Adrenal gland (tissue), 12 donors: ENCODE data around the gene GLOD5. TPM values are rescaled to one million over a fixed set of nuclear protein-coding genes. Genes with fewer than 3 reads are reported as not detected.

Source experiments
- DNase-seq, 7 donors: peaks; one replicate each; pipeline ENCODE4 v3.0.0-alpha.2; 2019 to 2020
- H3K27ac ChIP-seq, 5 donors: fragments of 200-600 bp; sonication (generic) in 4 of 5; 1 replicate in 3 of 5; 2 replicates in 2 of 5; pipeline versions ENCODE4 v1.5.1 to v1.8.0; 2016 to 2020; ENCODE audit warnings: mild to moderate bottlenecking in 1 of 5
- H3K27me3 ChIP-seq: fragments of 200-600 bp; 2 replicates; pipeline ENCODE4 v1.8.0; 2021
- H3K36me3 ChIP-seq, 2 donors: fragments of 200-600 bp; replicated peaks in 1 of 2; 1 replicate in 1 of 2; 2 replicates in 1 of 2; pipeline versions ENCODE4 v1.5.1 to v1.8.0; 2018 to 2022
- H3K4me1 ChIP-seq, 2 donors: fragments of 200-600 bp; replicated peaks in 1 of 2; 1 replicate in 1 of 2; 2 replicates in 1 of 2; pipeline versions ENCODE4 v1.5.1 to v1.8.0; 2018 to 2021
- H3K4me3 ChIP-seq, 4 donors: fragments of 200-600 bp; sonication (generic) in 3 of 4; one replicate each; pipeline ENCODE4 v1.5.1; 2016 to 2018
- H3K9me3 ChIP-seq, 3 donors: fragments of 200-600 bp; sonication (generic) in 1 of 3; replicated peaks in 1 of 3; 1 replicate in 2 of 3; 2 replicates in 1 of 3; pipeline versions ENCODE4 v1.5.1 to v1.8.0; 2016 to 2021
- CTCF ChIP-seq, 6 experiments: fragments of 450-650 bp in 4 of 6; fragments of 200-600 bp in 2 of 6; sonication (generic) in 1 of 6; IDR thresholded peaks; 1 replicate in 5 of 6; 2 replicates in 1 of 6; pipeline versions ENCODE4 v1.5.1 to v1.8.0; 2016 to 2021; ENCODE audit warnings: antibody characterized with exemption in 6 of 6, mild to moderate bottlenecking in 2 of 6, moderate library complexity in 1 of 6
- POLR2A ChIP-seq, 2 donors: fragments of 450-650 bp; IDR thresholded peaks; one replicate each; pipeline ENCODE4 v1.6.1; 2017; ENCODE audit warnings: antibody characterized with exemption in 2 of 2, mild to moderate bottlenecking in 2 of 2, moderate library complexity in 1 of 2
- WGBS, 4 donors: extraction: QIAGEN DNeasy Blood & Tissue Kit in 2 of 4; methylation state at CpG; one replicate each; pipeline versions ENCODE4 v1.1.5 to v1.1.7; 2013 to 2017; 5-methylcytosine and 5-hydroxymethylcytosine counted together
- intact Hi-C, 2 donors: fragments of 100-400 bp; cut with DNase I; formaldehyde crosslinking; loops; one replicate each; pipeline versions ENCODE4 v1.14.1 to v1.15.0; 2022 to 2023
- polyA plus RNA-seq, 3 donors: library from polyadenylated mRNA; stranded (reverse); fragments of 200-250 nt in 2 of 3; fragments of 350-450 nt in 1 of 3; fragmentation: Illumina TruSeq in 1 of 3; extraction: RNeasy Lipid Tissue Mini Kit (QIAGEN cat#74804) in 1 of 3; gene quantifications; one replicate each; pipeline ENCODE4 v1.2.3, GENCODE V29; 2013 to 2014
- total RNA-seq, 9 donors: library from RNA; depleted of rRNA in 4 of 9; stranded (reverse); fragments of >200 nt in 4 of 9; fragments of 120-200 nt in 1 of 9; fragmentation: NEBNext Ultra II Directional in 1 of 9; extraction: Animal tissue kit (Norgen Biotek cat#: 25700) in 1 of 9; gene quantifications; one replicate each; pipeline versions ENCODE4 v1.1.0 to v1.2.4, GENCODE V29; 2013 to 2023
- donor health status: healthy with polysubstance abuse.
- donor health status: Bipolar disorder and iron deficiency.
- donor health status: DM: yes; HTN: yes; CAD: no.
- donor health status: DM: no; HTN: no; CAD: no.
- donor health status: DM: no; HTN: no; CAD: no.
- donor health status: DM: yes; HTN: yes; CAD: no.

Gene GLOD5
- total and polyA plus RNA-seq, 12 donors, result 0.94 TPM; not detected in 11

- no peak overlapping the region for H3K4me3 ChIP-seq
- no peaks in the 10 kb centered on the region for H3K9me3 ChIP-seq
- 72 to 86% (median 79%) methylated on average over 7 of the region's 7 CpGs for WGBS, 4 donors
- H3K4me1 ChIP-seq, result no peaks in the 10 kb centered on the region
- no peak overlapping the region for H3K27ac ChIP-seq
- no peaks in the 10 kb centered on the region for H3K36me3 ChIP-seq
- intact Hi-C loops, result no loop called here
- no peak for DNase-seq
- peaks cover 13% of the 10 kb centered on the region for H3K27me3 ChIP-seq
- no peak for TF ChIP-seq CTCF (IDR thresholded peaks at IDR 0.05)
- TF ChIP-seq POLR2A (IDR thresholded peaks at IDR 0.05), result no peak
Measured at GRCh38 chrX:48779399-48779798, 17.9 kb downstream of the GLOD5 start.

GRCh38 chrX:48781705-48782104 lies 20.2 kb downstream of the GLOD5 start:
- intact Hi-C loops, result no loop called here
- TF ChIP-seq CTCF (IDR thresholded peaks at IDR 0.05) (no peak), POLR2A (IDR thresholded peaks at IDR 0.05) (no peak)

GRCh38 chrX:48782216-48782615 lies 20.7 kb downstream of the GLOD5 start:
- intact Hi-C loops, result no loop called here
- no peak for DNase-seq
- H3K36me3 ChIP-seq, result no peaks in the 10 kb centered on the region
- no peak overlapping the region for H3K27ac ChIP-seq
- TF ChIP-seq POLR2A (IDR thresholded peaks at IDR 0.05) (no peak), CTCF (IDR thresholded peaks at IDR 0.05) (no peak)
- no peaks in the 10 kb centered on the region for H3K4me1 ChIP-seq
- WGBS, 4 donors, result 60 to 74% (median 67%) methylated on average over 2 of the region's 2 CpGs
- H3K9me3 ChIP-seq, result no peaks in the 10 kb centered on the region
- no peak overlapping the region for H3K4me3 ChIP-seq
- H3K27me3 ChIP-seq, result peaks cover 5% of the 10 kb centered on the region

More at GRCh38 chrX:48781705-48782104, 20.2 kb downstream of the GLOD5 start:
- Histone ChIP-seq H3K4me3 (no peak overlapping the region), H3K27ac (no peak overlapping the region), H3K27me3 (peaks cover 5% of the 10 kb centered on the region), H3K9me3 (no peaks in the 10 kb centered on the region), H3K36me3 (no peaks in the 10 kb centered on the region), H3K4me1 (no peaks in the 10 kb centered on the region)
- no peak for DNase-seq
- WGBS, 4 donors, result 79 to 92% (median 86%) methylated on average over 6 of the region's 6 CpGs

GRCh38 chrX:48782795-48783194 lies 21.2 kb downstream of the GLOD5 start:
- Histone ChIP-seq H3K9me3 (no peaks in the 10 kb centered on the region), H3K27me3 (peaks cover 5% of the 10 kb centered on the region), H3K4me3 (no peak overlapping the region), H3K36me3 (no peaks in the 10 kb centered on the region), H3K27ac (no peak overlapping the region), H3K4me1 (no peaks in the 10 kb centered on the region)
- WGBS, 4 donors, result 73 to 100% (median 78%) methylated on average over 1 to 13 of the region's 13 CpGs
- TF ChIP-seq POLR2A (IDR thresholded peaks at IDR 0.05) (no peak), CTCF (IDR thresholded peaks at IDR 0.05) (no peak)
- no peak for DNase-seq
- intact Hi-C loops, result no loop called here
